ENCODE data around the gene KRTAP10-8.
"Not testable (repeated sequence)": the region's sequence is repeated elsewhere in the genome, so short reads cannot be mapped to it uniquely, and the experiment has no call there.

Gene KRTAP10-8

GRCh38 chr21:44618504-44618903 lies 6.6 kb downstream of the KRTAP10-8 start:
- no peak for DNase-seq (ENCODE audit: low spot score)

- DNase-seq (ENCODE audit: low spot score) = no peak
Measured at GRCh38 chr21:44618909-44619308, 7.0 kb downstream of the KRTAP10-8 start.

GRCh38 chr21:44619886-44620285 lies 8.0 kb downstream of the KRTAP10-8 start:
- no peak for DNase-seq (ENCODE audit: low spot score)

- no peak for DNase-seq (ENCODE audit: low spot score)
Measured at GRCh38 chr21:44623575-44623974, 11.7 kb downstream of the KRTAP10-8 start.

GRCh38 chr21:44625756-44626155 lies 13.9 kb downstream of the KRTAP10-8 start:
- DNase-seq (ENCODE audit: low spot score) = no peak

- DNase-seq (ENCODE audit: low spot score) = no peak
Measured at GRCh38 chr21:44626262-44626661, 14.4 kb downstream of the KRTAP10-8 start.

- no peak for DNase-seq (ENCODE audit: low spot score)
Measured at GRCh38 chr21:44626673-44627143, 14.8 kb downstream of the KRTAP10-8 start, which contains the start of gene KRTAP10-9. TSS of gene KRTAP10-9 (plus strand) at chr21:44627093. CDS start at chr21:44627172, 79 bp downstream.

GRCh38 chr21:44627181-44627822 lies 15.4 kb downstream of the KRTAP10-8 start:
- DNase-seq (ENCODE audit: low spot score) = not testable (repeated sequence)

GRCh38 chr21:44627831-44628233 lies 16.0 kb downstream of the KRTAP10-8 start:
- DNase-seq (ENCODE audit: low spot score) = not testable (repeated sequence)

- no peak for DNase-seq (ENCODE audit: low spot score)
Measured at GRCh38 chr21:44628707-44629391, 17.0 kb downstream of the KRTAP10-8 start.

- DNase-seq (ENCODE audit: low spot score) = no peak
Measured at GRCh38 chr21:44630440-44630839, 18.6 kb downstream of the KRTAP10-8 start.

GRCh38 chr21:44632067-44632466 lies 20.2 kb downstream of the KRTAP10-8 start:
- DNase-seq (ENCODE audit: low spot score) = no peak

GRCh38 chr21:44636209-44637017 lies 24.5 kb downstream of the KRTAP10-8 start:
- DNase-seq (ENCODE audit: low spot score) = no peak

- no peak for DNase-seq (ENCODE audit: low spot score)
Measured at GRCh38 chr21:44637018-44637850, 25.4 kb downstream of the KRTAP10-8 start, which contains the start of gene KRTAP10-10. TSS of gene KRTAP10-10 (plus strand) at chr21:44637356. CDS start at chr21:44637418, 62 bp downstream.

GRCh38 chr21:44637851-44638348 lies 26.0 kb downstream of the KRTAP10-8 start:
- DNase-seq (ENCODE audit: low spot score) = not testable (repeated sequence)

GRCh38 chr21:44638506-44639330 lies 26.8 kb downstream of the KRTAP10-8 start:
- not testable (repeated sequence) for DNase-seq (ENCODE audit: low spot score)

- DNase-seq (ENCODE audit: low spot score) = no peak
Measured at GRCh38 chr21:44639331-44639655, 27.4 kb downstream of the KRTAP10-8 start.

- no peak for DNase-seq (ENCODE audit: low spot score)
Measured at GRCh38 chr21:44640761-44641160, 28.9 kb downstream of the KRTAP10-8 start.

GRCh38 chr21:44643741-44644310 lies 31.9 kb downstream of the KRTAP10-8 start:
- no peak for DNase-seq (ENCODE audit: low spot score)

GRCh38 chr21:44644878-44645277 lies 33.0 kb downstream of the KRTAP10-8 start:
- DNase-seq (ENCODE audit: low spot score) = no peak
